A673 (cell line): ENCODE data around the gene EGFL6. TPM values are rescaled to one million over a fixed set of nuclear protein-coding genes. Genes with fewer than 3 reads are reported as not detected.
A peak's percentile ranks its signal among the peaks of the same experiment; 100 is the strongest.

ENCODE experiments used
- BruUV-seq: library from RNA; stranded (reverse); fragments of 400-500 nt; replicated peaks from 2 replicates; lab custom pipeline; 2021; lab: Mats Ljungman, UMichigan
- CTCF ChIA-PET: fragments of 300-600 bp; sonication (Branson Sonifier 250); formaldehyde crosslinking; loops from one replicate; lab custom pipeline; 2022; ENCODE audit warnings: antibody characterized with exemption; lab: Charles Lee
- POLR2A ChIA-PET: fragments of 300-600 bp; sonication (Branson Sonifier 250); formaldehyde crosslinking; loops from one replicate; lab custom pipeline; 2022; ENCODE audit warnings: antibody characterized with exemption; ENCODE audit not compliant: low non-redundant PET; lab: Charles Lee
- DNase-seq: peaks from one replicate; pipeline ENCODE4 v3.0.0-alpha.2; 2015; ENCODE audit warnings: low spot score
- H3K27ac ChIP-seq: fragments of 200-600 bp; sonication (generic); 2 replicates; pipeline ENCODE4 v1.5.1; 2016; ENCODE audit warnings: mixed run types, low read depth, mild to moderate bottlenecking, mixed read lengths, antibody characterized with exemption, low read length; ENCODE audit not compliant: poor library complexity, severe bottlenecking
- H3K27me3 ChIP-seq: fragments of 200-600 bp; sonication (generic); replicated peaks from 2 replicates; pipeline ENCODE4 v1.6.1; 2017; ENCODE audit warnings: mixed run types, low read depth, mild to moderate bottlenecking, mixed read lengths, antibody characterized with exemption, low read length; ENCODE audit not compliant: insufficient read depth, poor library complexity
- H3K36me3 ChIP-seq: fragments of 200-600 bp; sonication (generic); 2 replicates; pipeline ENCODE4 v1.6.1; 2016; ENCODE audit warnings: mixed run types, mild to moderate bottlenecking, mixed read lengths, antibody characterized with exemption, low read length; ENCODE audit not compliant: insufficient read depth, poor library complexity, severe bottlenecking
- H3K4me1 ChIP-seq: fragments of 200-600 bp; sonication (generic); 2 replicates; pipeline ENCODE4 v1.6.1; 2017; ENCODE audit warnings: mixed run types, mild to moderate bottlenecking, mixed read lengths, antibody characterized with exemption, low read length; ENCODE audit not compliant: insufficient read depth, poor library complexity, severe bottlenecking
- H3K4me3 ChIP-seq: fragments of 200-600 bp; sonication (generic); 2 replicates; pipeline ENCODE4 v1.5.1; 2016; ENCODE audit warnings: low read depth, mixed run types, mild to moderate bottlenecking, mixed read lengths, low read length; ENCODE audit not compliant: poor library complexity, severe bottlenecking
- H3K9me3 ChIP-seq: fragments of 200-600 bp; sonication (generic); 2 replicates; pipeline ENCODE4 v1.6.1; 2016; ENCODE audit warnings: mixed run types, low read depth, mild to moderate bottlenecking, mixed read lengths, antibody characterized with exemption, low read length; ENCODE audit not compliant: poor library complexity, severe bottlenecking
- CTCF ChIP-seq: fragments of 300-800, 200-600 bp; sonication (generic); conservative IDR thresholded peaks from 2 replicates; pipeline ENCODE4 v1.5.1; 2017; ENCODE audit warnings: low read depth, mild to moderate bottlenecking, antibody characterized with exemption, low read length, moderate library complexity, mixed read lengths
- EZH2 ChIP-seq: fragments of 200-600 bp; sonication (generic); IDR thresholded peaks from 2 replicates; pipeline ENCODE4 v1.6.1; 2017; ENCODE audit warnings: borderline replicate concordance, low read depth, mild to moderate bottlenecking, mixed read lengths, antibody characterized with exemption, low read length; ENCODE audit not compliant: poor library complexity, severe bottlenecking
- intact Hi-C: fragments of 100-400 bp; cut with micrococcal nuclease; formaldehyde crosslinking; loops from one replicate; pipeline ENCODE4 v1.10.0; 2022; ENCODE audit not compliant: unreplicated experiment
- total RNA-seq: library from RNA; stranded (reverse); gene quantifications from 2 replicates; pipeline ENCODE4 v1.2.3, GENCODE V29; 2021

EGFL6 gene
- total RNA-seq, 1 experiment from 2014 or later, result not detected

DNA sequence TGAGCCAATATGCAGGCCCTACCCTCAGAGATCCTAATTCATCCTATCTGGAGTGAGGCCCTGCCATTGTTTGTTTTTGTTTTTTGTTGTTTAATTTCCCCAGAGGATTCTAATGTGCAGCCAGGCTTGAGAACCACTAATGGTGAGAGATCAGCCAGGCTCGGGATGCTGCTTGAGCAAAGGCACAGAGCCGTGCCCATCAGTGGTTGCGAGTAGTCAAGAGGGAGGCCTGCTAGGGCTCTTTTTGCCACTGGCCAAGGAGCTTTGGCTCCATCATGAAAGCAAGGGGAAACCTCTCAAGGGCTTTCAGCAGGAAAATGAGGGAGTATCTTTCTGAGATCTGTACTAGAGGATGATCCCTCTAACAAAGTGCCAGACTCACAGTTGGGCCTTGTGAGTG lies 86.3 kb downstream of the EGFL6 start:
- TF ChIP-seq EZH2, result no peak
- TF ChIP-seq CTCF, result no peak
- intact Hi-C loops, result no loop called here
- BruUV-seq, result no TSS peak
- H3K27me3 ChIP-seq, result no peaks in the 10 kb centered on the region
- no peaks in the 10 kb centered on the region for H3K4me1 ChIP-seq
- no peaks in the 10 kb centered on the region for H3K36me3 ChIP-seq
- DNase-seq, result no peak
- H3K4me3 ChIP-seq, result no peak overlapping the region
- POLR2A ChIA-PET, result no interaction called here
- CTCF ChIA-PET, result no interaction called here
- H3K9me3 ChIP-seq, result no peaks in the 10 kb centered on the region
- H3K27ac ChIP-seq, result no peak overlapping the region

GRCh38 chrX:13658602-13659001 lies 89.2 kb downstream of the EGFL6 start:
- BruUV-seq, result no TSS peak
- ChIA-PET POLR2A (no interaction called here), CTCF (interaction anchor here (0.7 to 1.1 kb wide), 2 partner anchors 99 to 152 kb away, joined by 3 to 4 read pairs; no protein-coding TSS in a partner anchor)
- Histone ChIP-seq H3K27me3 (no peaks in the 10 kb centered on the region), H3K9me3 (no peaks in the 10 kb centered on the region), H3K36me3 (no peaks in the 10 kb centered on the region), H3K4me3 (no peak overlapping the region), H3K27ac (no peak overlapping the region), H3K4me1 (no peaks in the 10 kb centered on the region)
- peak; percentile 72 for DNase-seq
- intact Hi-C loops, result loop anchor here (1.0 kb wide), 2 partner anchors 90 to 374 kb away; no protein-coding TSS in a partner anchor
- TF ChIP-seq EZH2 (no peak), CTCF (peak; percentile 75)

DNA sequence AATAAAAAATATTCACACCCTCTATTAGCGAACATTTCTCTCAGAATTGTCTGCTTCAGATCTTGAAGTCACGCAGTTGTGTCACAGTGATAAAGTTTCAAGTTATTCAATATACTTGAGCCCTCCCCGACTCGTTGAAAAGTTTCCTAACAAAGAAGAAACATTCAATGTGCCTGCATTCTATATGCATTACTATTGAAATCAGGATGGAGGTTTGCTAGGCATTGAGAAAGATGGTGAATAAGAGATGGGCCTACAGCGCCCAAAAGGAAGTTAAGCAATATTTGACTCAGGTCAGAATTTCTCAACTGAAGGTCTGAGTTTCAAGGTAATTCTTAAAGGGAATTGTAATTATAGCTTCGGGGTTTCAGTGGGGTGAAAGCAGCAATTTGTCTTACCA lies 89.7 kb downstream of the EGFL6 start:
- no peaks in the 10 kb centered on the region for H3K4me1 ChIP-seq
- no peak overlapping the region for H3K27ac ChIP-seq
- no peak for DNase-seq
- POLR2A ChIA-PET, result no interaction called here
- no TSS peak for BruUV-seq
- CTCF ChIA-PET, result interaction anchor here (0.7 to 1.1 kb wide), 2 partner anchors 98 to 152 kb away, joined by 3 to 4 read pairs; no protein-coding TSS in a partner anchor
- TF ChIP-seq CTCF (no peak), EZH2 (no peak)
- intact Hi-C loops, result no loop called here
- H3K27me3 ChIP-seq, result no peaks in the 10 kb centered on the region
- H3K36me3 ChIP-seq, result no peaks in the 10 kb centered on the region
- no peak overlapping the region for H3K4me3 ChIP-seq
- H3K9me3 ChIP-seq, result no peaks in the 10 kb centered on the region
